ENCODE measurements around the gene ZNF785.
"Not testable (repeated sequence)": the region's sequence is repeated elsewhere in the genome, so short reads cannot be mapped to it uniquely, and the experiment has no call there.

ZNF785 gene

GRCh38 chr16:30561089-30561816 lies 24.2 kb downstream of the ZNF785 start:
- peak; percentile 42 for DNase-seq

- DNase-seq = no peak
Observed at GRCh38 chr16:30559690-30560089, 25.8 kb downstream of the ZNF785 start.

GRCh38 chr16:30558789-30559377 lies 26.6 kb downstream of the ZNF785 start:
- no peak for DNase-seq

- peak; percentile 98 for DNase-seq
Observed at GRCh38 chr16:30557957-30558788, 27.3 kb downstream of the ZNF785 start, which contains the start of gene ZNF764. ZNF764 (minus strand) TSS chr16:30558374; CDS start chr16:30558182, 192 bp downstream.

GRCh38 chr16:30557707-30557956 lies 27.9 kb downstream of the ZNF785 start:
- no peak for DNase-seq

GRCh38 chr16:30556125-30556473 lies 29.4 kb downstream of the ZNF785 start:
- no peak for DNase-seq

GRCh38 chr16:30555315-30556124 lies 30.0 kb downstream of the ZNF785 start:
- no peak for DNase-seq

GRCh38 chr16:30554557-30555314 lies 30.8 kb downstream of the ZNF785 start:
- DNase-seq = no peak

GRCh38 chr16:30553393-30553899 lies 32.1 kb downstream of the ZNF785 start:
- no peak for DNase-seq

GRCh38 chr16:30552956-30553355 lies 32.5 kb downstream of the ZNF785 start:
- DNase-seq = no peak

GRCh38 chr16:30551781-30552180 lies 33.7 kb downstream of the ZNF785 start:
- peak; percentile 79 for DNase-seq

GRCh38 chr16:30548416-30549253 lies 36.9 kb downstream of the ZNF785 start:
- DNase-seq = no peak

GRCh38 chr16:30546115-30546514 lies 39.4 kb downstream of the ZNF785 start:
- no peak for DNase-seq

GRCh38 chr16:30543067-30543466 lies 42.4 kb downstream of the ZNF785 start:
- no peak for DNase-seq

GRCh38 chr16:30541502-30542329 lies 43.8 kb downstream of the ZNF785 start:
- DNase-seq = no peak

- not testable (repeated sequence) for DNase-seq
Observed at GRCh38 chr16:30540916-30541464, 44.5 kb downstream of the ZNF785 start.

GRCh38 chr16:30539986-30540526 lies 45.4 kb downstream of the ZNF785 start:
- DNase-seq = not testable (repeated sequence)

GRCh38 chr16:30539000-30539964 lies 46.2 kb downstream of the ZNF785 start:
- no peak for DNase-seq
